Measurements from ENCODE around the gene PALM. TPM values are rescaled to one million over a fixed set of nuclear protein-coding genes. Genes with fewer than 3 reads are reported as not detected.
"Not testable (repeated sequence)": the region's sequence is repeated elsewhere in the genome, so short reads cannot be mapped to it uniquely, and the experiment has no call there.

PALM gene
- total RNA-seq, 1 donor from 2014 or later, result 13.9 TPM

DNA sequence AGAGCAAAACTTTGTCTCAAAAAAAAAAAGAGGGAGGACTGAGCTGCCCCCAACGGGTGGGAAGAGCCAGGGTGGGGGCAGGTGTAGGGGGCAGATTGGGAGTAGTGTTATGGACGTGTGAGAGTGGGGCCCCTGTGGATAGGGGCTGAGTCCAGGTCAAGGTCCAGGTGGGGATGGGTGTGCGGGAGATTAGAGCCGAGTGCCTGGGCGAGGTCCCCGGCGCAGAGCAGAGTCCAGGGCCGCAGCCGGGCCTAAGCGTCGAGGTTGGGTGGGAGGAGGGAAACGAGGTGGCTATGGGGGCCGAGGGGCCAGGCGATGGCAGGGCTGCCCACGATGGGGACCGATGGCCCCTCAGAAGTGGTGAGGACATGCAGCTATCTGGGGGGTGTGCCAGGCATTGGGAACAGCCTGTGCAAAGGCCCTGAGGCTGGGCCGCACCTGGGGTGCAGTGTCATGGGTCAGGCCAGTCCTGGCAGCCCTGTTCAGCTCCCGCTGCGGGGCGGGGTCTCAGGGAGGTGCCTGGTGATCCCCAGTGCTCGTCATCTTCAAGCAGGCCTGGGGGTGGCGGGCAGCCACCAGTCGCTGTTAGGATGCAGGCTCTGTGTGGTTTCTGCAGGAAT lies 29.9 kb downstream of the PALM start:
- H3K27ac ChIP-seq, result no peak overlapping the region
- Mint-ChIP-seq H3K27ac (no peak overlapping the region), H3K9me3 (peaks cover 1% of the 10 kb centered on the region), H3K36me3 (peaks cover 9% of the 10 kb centered on the region), H3K27me3 (ENCODE audit: insufficient read depth, low read depth) (peaks cover 3% of the 10 kb centered on the region), H3K4me1 (peaks cover 7% of the 10 kb centered on the region), H3K4me3 (no peak overlapping the region)
- no peaks in the 10 kb centered on the region for H3K9me3 ChIP-seq (ENCODE audit: low read depth)
- no peaks in the 10 kb centered on the region for H3K79me2 ChIP-seq (ENCODE audit: low read depth)
- no peak overlapping the region for H2AFZ ChIP-seq (replicated peaks)
- H3K9ac ChIP-seq, result no peak overlapping the region
- H3K4me3 ChIP-seq, result no peak overlapping the region
- DNase-seq (ENCODE audit: low spot score), result no peak
- no peaks in the 10 kb centered on the region for H3K36me3 ChIP-seq
- H3K27me3 ChIP-seq, result no peaks in the 10 kb centered on the region
- H3K4me1 ChIP-seq, result no peaks in the 10 kb centered on the region
- peaks cover under 1% of the 10 kb centered on the region for H4K20me1 ChIP-seq (ENCODE audit: low read depth)
- no peak overlapping the region for H3K4me2 ChIP-seq
- H3F3A ChIP-seq (ENCODE audit: low read depth), result peaks cover under 1% of the 10 kb centered on the region
- TF ChIP-seq, protein P1, sequence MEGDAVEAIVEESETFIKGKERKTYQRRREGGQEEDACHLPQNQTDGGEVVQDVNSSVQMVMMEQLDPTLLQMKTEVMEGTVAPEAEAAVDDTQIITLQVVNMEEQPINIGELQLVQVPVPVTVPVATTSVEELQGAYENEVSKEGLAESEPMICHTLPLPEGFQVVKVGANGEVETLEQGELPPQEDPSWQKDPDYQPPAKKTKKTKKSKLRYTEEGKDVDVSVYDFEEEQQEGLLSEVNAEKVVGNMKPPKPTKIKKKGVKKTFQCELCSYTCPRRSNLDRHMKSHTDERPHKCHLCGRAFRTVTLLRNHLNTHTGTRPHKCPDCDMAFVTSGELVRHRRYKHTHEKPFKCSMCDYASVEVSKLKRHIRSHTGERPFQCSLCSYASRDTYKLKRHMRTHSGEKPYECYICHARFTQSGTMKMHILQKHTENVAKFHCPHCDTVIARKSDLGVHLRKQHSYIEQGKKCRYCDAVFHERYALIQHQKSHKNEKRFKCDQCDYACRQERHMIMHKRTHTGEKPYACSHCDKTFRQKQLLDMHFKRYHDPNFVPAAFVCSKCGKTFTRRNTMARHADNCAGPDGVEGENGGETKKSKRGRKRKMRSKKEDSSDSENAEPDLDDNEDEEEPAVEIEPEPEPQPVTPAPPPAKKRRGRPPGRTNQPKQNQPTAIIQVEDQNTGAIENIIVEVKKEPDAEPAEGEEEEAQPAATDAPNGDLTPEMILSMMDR (IDR thresholded peaks at IDR 0.05), result no peak
- no peak for TF ChIP-seq EZH2phosphoT487 (IDR thresholded peaks at IDR 0.05)
- no peak for TF ChIP-seq EZH2 (IDR thresholded peaks at IDR 0.05)

DNA sequence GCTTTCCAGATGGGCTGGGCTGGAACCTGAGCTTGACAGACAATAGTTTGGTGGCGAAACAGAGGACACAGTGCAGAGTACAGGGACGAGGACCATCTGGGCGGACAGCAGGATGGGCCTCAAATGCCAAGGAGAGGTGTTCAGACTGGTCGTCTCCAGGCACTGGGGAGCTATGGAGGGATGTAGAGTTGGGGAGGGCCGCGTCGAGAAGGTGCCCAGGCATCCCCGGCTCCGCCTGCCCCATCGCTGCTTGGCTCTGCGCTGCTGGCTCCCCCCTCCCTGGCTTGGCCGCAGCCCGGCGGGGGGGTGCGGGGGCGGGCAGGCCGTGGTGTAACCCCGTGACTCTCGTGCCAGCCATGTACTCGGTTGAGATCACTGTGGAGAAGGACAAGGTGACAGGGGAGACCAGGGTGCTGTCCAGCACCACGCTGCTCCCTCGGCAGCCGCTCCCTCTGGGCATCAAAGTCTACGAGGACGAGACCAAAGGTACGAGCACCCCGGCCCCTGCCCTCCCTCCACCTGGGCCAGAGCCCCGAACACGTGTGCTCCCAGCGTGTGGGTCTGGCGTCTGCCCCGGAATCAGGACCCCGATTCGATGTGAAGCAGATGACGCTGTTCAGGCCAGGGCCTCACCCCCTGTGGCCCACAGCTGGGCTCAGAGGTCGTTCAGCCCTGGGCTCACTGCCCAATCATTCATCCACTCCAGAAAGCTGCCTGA lies 31.4 kb downstream of the PALM start:
- Mint-ChIP-seq H3K4me1 (peaks cover 4% of the 10 kb centered on the region), H3K27ac (no peak overlapping the region), H3K9me3 (peaks cover 12% of the 10 kb centered on the region), H3K36me3 (peaks cover 8% of the 10 kb centered on the region), H3K27me3 (ENCODE audit: insufficient read depth, low read depth) (peaks cover 3% of the 10 kb centered on the region), H3K4me3 (no peak overlapping the region)
- DNase-seq (ENCODE audit: low spot score), result no peak
- TF ChIP-seq, protein P1 (IDR thresholded peaks at IDR 0.05), result no peak
- TF ChIP-seq EZH2phosphoT487 (IDR thresholded peaks at IDR 0.05) (no peak), EZH2 (IDR thresholded peaks at IDR 0.05) (no peak)
- Histone ChIP-seq H3K4me1 (no peaks in the 10 kb centered on the region), H3K9ac (no peak overlapping the region), H3K36me3 (no peaks in the 10 kb centered on the region), H3K4me3 (no peak overlapping the region), H3K27me3 (no peaks in the 10 kb centered on the region), H3K27ac (no peak overlapping the region), H4K20me1 (ENCODE audit: low read depth) (no peaks in the 10 kb centered on the region), H3K4me2 (no peak overlapping the region), H3K79me2 (ENCODE audit: low read depth) (no peaks in the 10 kb centered on the region), H3F3A (ENCODE audit: low read depth) (no peaks in the 10 kb centered on the region), H2AFZ (replicated peaks) (no peak overlapping the region), H3K9me3 (ENCODE audit: low read depth) (no peaks in the 10 kb centered on the region)

DNA sequence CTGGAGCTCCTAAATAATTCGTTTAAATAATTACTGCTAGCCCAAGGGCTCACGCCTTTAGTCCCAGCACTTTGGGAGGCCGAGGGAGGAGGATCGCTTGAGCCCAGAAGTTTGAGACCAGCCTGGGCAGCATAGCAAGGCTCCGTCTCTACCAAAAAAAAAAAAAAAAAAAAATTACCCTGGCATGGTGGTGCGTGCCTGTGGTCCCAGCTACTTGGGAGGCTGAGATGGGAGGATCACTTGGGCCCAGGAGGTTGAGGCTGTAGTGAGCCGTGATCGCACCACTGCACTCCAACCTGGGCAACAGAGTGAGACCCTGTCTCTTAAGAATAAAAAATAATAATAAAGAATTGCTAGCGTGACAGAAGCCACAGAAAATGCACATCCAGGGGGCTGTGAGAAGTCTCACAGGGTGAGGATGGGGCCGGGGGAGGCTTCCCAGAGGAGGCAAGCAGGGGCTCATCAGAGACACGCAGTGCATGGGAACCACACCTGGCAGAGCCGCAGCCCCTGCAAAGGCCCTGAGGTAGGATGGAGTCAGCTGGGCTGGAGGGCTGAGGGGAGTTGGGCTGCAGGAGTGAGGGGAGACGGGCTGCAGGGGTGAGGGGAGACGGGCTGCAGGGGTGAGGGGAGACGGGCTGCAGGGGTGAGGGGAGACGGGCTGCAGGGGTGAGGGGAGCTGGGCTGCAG lies 32.2 kb downstream of the PALM start:
- H3K4me2 ChIP-seq; H3K4me3 ChIP-seq; H3K27me3 Mint-ChIP-seq (ENCODE audit: insufficient read depth, low read depth); H3K4me1 ChIP-seq; H3K27ac Mint-ChIP-seq; H4K20me1 ChIP-seq (ENCODE audit: low read depth); H3K9me3 ChIP-seq (ENCODE audit: low read depth); H3K79me2 ChIP-seq (ENCODE audit: low read depth); DNase-seq (ENCODE audit: low spot score); H3K27ac ChIP-seq; H2AFZ ChIP-seq (replicated peaks); H3F3A ChIP-seq (ENCODE audit: low read depth); H3K9ac ChIP-seq; H3K36me3 ChIP-seq; H3K27me3 ChIP-seq; H3K4me1 Mint-ChIP-seq; H3K4me3 Mint-ChIP-seq: not testable (repeated sequence)
- Mint-ChIP-seq H3K36me3 (peaks cover 11% of the 10 kb centered on the region), H3K9me3 (peaks cover 16% of the 10 kb centered on the region)
